ENCODE data around the gene RAPGEF4. TPM values are rescaled to one million over a fixed set of nuclear protein-coding genes. Genes with fewer than 3 reads are reported as not detected.
A peak's percentile ranks its signal among the peaks of the same experiment; 100 is the strongest.

RAPGEF4 gene
- total RNA-seq, 1 donor from 2014 or later: 18.6 TPM

- no peak for DNase-seq (ENCODE audit: low spot score)
These were observed 260.8 kb downstream of the RAPGEF4 start for GRCh38 chr2:172996387-172996961.

DNA sequence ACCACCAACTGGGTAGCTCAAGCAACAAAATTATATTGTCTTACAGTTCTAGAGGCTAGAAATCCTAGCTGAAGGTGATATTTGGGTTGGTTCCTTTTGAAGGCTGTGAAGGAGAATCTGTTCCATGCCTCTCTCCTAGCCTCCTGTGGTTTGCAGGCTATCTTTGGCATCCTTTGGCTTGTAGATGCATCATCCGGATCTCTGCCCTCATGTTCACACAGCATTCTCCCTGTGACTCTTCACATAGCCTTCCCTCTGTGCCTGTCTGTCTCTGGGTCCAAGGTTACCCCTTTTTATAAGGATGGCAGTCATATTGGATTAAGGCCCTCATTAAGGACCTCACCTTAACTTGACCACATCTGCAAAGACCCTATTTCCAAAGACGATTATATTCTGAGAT lies 261.4 kb downstream of the RAPGEF4 start:
- DNase-seq (ENCODE audit: low spot score): no peak

GRCh38 chr2:172998547-172999272 lies 263.1 kb downstream of the RAPGEF4 start:
- DNase-seq (ENCODE audit: low spot score): no peak

DNA sequence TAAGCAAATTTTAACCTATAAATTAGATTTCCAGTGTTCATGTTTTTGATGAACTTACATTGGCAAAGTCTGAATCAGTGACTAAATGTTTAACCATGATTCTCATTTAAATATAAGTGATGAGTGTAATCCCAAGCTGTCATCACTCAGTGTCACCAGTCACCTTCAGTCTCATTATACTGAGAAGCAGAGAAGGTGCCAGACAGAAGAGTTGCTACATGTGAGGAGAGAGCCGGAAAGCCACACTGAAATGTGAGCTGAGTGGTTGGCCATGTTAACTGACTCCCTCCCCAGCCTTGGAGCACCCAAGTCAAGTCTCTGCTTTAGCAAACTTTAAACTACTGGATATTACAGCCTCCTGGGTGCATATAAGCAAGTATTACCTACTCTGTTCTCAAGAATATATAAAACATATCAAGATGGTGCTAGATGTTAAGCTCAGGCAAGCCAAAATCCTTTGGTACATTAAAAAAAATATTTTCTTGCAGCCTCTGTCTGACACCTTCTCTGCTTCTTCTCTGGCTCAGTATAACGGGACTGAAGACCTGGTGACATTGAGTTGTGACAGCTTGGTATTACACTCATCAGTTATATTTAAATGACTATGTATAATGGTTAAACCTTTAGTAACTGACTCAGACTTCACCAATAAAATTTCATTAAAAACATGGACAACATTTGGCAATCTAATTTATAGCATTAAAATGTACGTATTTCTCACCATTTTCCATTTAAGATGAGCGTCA lies 264.2 kb downstream of the RAPGEF4 start:
- DNase-seq (ENCODE audit: low spot score): no peak

DNA sequence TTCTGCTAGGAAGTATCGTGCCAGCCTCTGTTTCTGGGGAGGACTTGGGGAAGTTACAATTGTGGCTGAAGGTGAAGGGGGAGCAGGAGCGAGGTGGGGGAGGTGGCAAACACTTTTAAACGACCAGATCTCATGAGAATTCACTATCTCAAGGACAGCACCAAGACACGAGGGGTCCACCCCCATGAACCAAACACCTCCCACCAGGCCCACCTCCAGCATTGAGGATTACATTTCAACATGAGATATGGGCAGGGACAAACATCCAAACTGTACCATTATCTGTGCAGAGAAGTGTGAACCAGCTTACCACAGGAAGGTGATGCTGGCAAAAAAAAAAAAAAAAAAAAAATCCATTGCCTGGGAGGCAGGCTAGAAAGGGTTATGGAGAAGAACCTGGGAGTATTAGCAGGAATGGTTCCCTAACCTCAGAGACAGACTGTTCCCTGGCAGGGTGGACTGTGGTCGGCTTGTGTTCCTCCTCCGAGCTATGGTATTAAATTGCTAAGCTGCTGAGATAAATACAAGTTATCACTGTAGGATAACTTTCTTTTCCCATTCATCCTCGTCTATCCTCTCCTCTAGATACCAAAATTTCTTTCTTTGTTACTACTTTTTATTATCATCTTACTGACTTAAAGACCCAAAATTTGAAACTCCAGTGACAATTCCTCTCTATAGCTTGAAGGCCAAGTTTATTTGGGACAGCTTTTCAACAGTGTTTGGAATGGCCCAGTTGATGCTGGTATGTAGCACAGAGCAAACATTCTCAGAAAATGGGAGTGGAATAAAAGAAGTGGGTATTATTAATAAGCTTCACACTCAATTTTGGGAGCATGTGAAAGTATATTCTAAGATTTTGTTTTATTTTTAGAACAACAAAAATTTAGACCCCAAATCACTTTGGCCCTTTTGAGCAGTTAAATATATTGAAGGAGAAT lies 266.3 kb downstream of the RAPGEF4 start:
- DNase-seq (ENCODE audit: low spot score): no peak

GRCh38 chr2:173002751-173003541 lies 267.3 kb downstream of the RAPGEF4 start:
- DNase-seq (ENCODE audit: low spot score): no peak

GRCh38 chr2:173008786-173009185 lies 273.1 kb downstream of the RAPGEF4 start:
- no peak for DNase-seq (ENCODE audit: low spot score)

DNA sequence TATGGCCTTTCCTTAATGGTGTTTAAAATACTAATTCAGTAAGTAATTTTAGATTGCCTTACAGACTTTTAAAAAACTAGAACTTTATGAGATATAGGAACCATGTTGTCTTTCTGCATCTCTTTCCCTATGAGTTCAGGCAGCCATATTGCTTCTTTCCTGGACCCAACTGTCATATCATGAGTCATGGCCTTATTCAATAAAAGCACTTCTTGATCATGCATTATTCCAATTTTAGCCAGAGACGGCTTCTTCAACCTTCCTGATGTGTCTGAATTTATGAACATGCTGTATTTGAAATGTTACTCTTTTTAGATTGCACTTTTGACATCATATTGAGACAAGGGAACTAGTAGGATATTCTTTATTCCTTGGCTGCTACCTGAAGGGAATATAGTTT lies 274.6 kb downstream of the RAPGEF4 start:
- no peak for DNase-seq (ENCODE audit: low spot score)

DNA sequence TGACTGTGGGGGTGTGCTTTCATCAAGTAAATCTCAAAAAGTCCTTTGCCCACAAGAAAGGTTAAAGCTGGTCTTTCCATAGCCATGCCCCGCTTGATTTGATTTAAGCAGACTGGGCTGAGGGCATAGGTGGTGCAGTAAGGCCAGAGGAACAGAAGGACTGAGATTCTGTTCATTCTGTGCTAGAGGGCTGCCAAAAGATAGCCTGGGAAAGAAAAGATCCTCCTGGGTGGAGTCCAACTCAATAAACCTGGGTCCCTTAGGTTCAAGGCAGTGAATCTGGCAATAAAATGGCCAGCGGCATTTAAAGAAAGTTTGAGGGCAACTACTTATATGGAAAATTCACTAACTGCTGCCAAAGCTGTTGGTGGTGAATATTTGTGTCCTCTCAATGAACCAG lies 280.8 kb downstream of the RAPGEF4 start:
- no peak for DNase-seq (ENCODE audit: low spot score)

GRCh38 chr2:173017646-173018420 lies 282.2 kb downstream of the RAPGEF4 start:
- DNase-seq (ENCODE audit: low spot score): no peak

DNA sequence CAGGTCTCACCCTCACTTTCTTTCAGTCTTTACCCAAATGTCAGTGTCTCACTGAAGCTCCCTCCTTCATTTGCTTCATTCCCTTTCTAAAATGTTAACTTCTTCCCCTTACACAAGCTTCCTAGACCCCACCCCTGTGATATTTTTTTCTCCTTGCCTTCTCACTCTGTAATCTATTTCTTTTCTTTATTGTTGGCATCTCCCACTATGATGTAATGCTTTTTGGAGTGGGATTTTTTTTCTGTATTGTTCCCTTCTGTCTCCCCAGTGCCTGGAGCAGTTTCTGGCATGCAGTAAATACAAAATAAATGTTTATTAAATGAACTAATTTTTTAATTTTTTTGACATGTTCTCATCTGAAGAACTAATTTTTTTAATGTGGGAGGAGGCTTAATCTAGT lies 284.1 kb downstream of the RAPGEF4 start:
- DNase-seq (ENCODE audit: low spot score): no peak

GRCh38 chr2:173021939-173022371 lies 286.3 kb downstream of the RAPGEF4 start:
- DNase-seq (ENCODE audit: low spot score): no peak

- DNase-seq (ENCODE audit: low spot score): no peak
These were observed 288.1 kb downstream of the RAPGEF4 start for GRCh38 chr2:173023718-173024117.

DNA sequence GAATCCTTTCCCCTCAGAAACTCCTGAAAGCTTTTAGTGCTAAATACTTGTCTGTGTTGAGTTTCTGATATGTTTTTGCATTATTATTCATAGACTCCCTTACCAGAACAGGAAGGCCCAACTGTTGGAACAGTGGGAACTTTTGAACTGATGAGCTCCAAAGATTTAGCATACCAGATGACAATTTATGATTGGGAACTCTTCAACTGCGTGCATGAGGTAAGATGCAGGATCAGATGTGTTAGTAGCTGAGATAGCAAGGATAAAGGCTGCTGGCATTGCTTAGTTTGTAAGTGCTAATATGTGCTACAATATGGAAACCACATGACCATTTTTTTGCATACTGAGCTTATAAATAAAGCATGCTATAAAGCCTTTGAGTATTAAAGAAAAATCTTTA lies 290.8 kb downstream of the RAPGEF4 start:
- DNase-seq (ENCODE audit: low spot score): no peak

- DNase-seq (ENCODE audit: low spot score): peak; percentile 92
These were observed 291.8 kb downstream of the RAPGEF4 start for GRCh38 chr2:173027181-173028128.

DNA sequence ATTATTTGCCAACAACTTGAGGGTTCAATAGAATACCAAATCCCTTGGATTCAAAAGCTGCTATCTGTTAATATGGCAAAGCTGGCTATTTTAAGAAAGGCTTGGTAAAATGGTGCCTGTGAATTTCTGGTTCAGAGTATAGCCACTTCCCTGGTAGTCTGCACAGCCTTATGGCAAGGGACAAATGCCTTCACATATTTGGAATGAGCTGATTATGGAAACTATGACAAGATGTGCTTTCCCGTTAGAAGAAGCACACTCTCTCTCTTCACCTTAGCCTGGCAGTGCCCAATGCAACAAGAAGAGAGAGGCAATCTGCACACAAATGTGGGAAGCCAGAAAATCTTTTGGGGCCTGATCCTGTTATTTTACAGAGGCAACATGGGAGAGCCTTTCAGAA lies 292.5 kb downstream of the RAPGEF4 start:
- DNase-seq (ENCODE audit: low spot score): no peak

DNA sequence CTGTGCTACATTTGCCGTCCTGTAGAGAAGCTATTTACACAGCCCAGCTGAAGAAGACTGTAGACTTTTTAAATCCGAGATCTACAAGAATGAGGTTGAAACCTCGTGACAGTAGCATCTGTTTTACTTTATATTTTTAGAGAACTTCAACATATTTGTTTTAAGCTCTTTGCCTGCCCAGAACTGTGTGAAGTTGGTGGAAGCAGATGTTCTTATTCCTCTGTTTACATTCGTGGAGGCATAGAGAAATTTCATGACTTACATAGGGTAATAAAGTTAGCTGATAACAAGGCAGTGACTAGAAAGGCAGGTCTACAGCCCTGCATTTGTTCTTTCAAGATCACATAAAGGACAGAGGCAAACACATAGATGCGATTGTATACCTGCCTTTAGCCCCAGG lies 293.0 kb downstream of the RAPGEF4 start:
- DNase-seq (ENCODE audit: low spot score): no peak

GRCh38 chr2:173030561-173031490 lies 295.2 kb downstream of the RAPGEF4 start:
- DNase-seq (ENCODE audit: low spot score): no peak
